Mammary epithelial cell (primary cell): Measurements from ENCODE around the gene NDUFV1.

ENCODE experiments used
- CTCF ChIP-seq, 2 donors: IDR thresholded peaks in 1 of 2; conservative IDR thresholded peaks in 1 of 2; 2 replicates each; pipeline ENCODE4 v1.5.1; 2011 to 2012; ENCODE audit warnings: inconsistent platforms in 2 of 2, low read length in 2 of 2, mild to moderate bottlenecking in 2 of 2, control low read depth in 1 of 2, low read depth in 1 of 2; ENCODE audit not compliant: insufficient read depth in 1 of 2; ENCODE audit errors: extremely low read depth in 1 of 2
- EZH2 ChIP-seq: IDR thresholded peaks from 2 replicates; pipeline ENCODE4 v1.6.1; 2012; ENCODE audit warnings: low read length, inconsistent platforms, borderline replicate concordance

GRCh38 chr11:67635231-67635521, 28.4 kb downstream of the NDUFV1 start:
- TF ChIP-seq EZH2 (no peak), CTCF (conservative IDR thresholded peaks at IDR 0.05 in 1 of 2, IDR thresholded peaks at IDR 0.05 in 1 of 2; ENCODE audit: extremely low read depth in 1 of 2, insufficient read depth in 1 of 2, low read depth in 1 of 2, low read length in 2 of 2) (no peak)
